Measurements from ENCODE around the gene FAM240A.

The FAM240A gene

GRCh38 chr3:46634856-46635255 lies 22.5 kb downstream of the FAM240A start:
- no peak for TF ChIP-seq CTCF (IDR thresholded peaks at IDR 0.05; ENCODE audit: extremely low read depth, insufficient read depth, missing control alignments)

GRCh38 chr3:46639221-46639620 lies 26.9 kb downstream of the FAM240A start:
- TF ChIP-seq CTCF (IDR thresholded peaks at IDR 0.05; ENCODE audit: extremely low read depth, insufficient read depth, missing control alignments), result no peak
- in situ Hi-C loops (cut with MboI; ENCODE audit: low pct_unique_long_range_greater_than_20kb, low sequenced_read_pairs, unreplicated experiment), result loop anchor here (10.0 kb wide), 1 partner anchor 154 kb away; no protein-coding TSS in a partner anchor
- DNase-seq (ENCODE audit: low spot score), result no peak

More at GRCh38 chr3:46634856-46635255, 22.5 kb downstream of the FAM240A start:
- DNase-seq (ENCODE audit: low spot score), result no peak
- in situ Hi-C loops (cut with MboI; ENCODE audit: low pct_unique_long_range_greater_than_20kb, low sequenced_read_pairs, unreplicated experiment), result loop anchor here (10.0 kb wide), 1 partner anchor 150 kb away; no protein-coding TSS in a partner anchor

GRCh38 chr3:46640927-46641326 lies 28.6 kb downstream of the FAM240A start:
- no peak for TF ChIP-seq CTCF (IDR thresholded peaks at IDR 0.05; ENCODE audit: extremely low read depth, insufficient read depth, missing control alignments)
- in situ Hi-C loops (cut with MboI; ENCODE audit: low pct_unique_long_range_greater_than_20kb, low sequenced_read_pairs, unreplicated experiment), result no loop called here

GRCh38 chr3:46642971-46643370 lies 30.6 kb downstream of the FAM240A start:
- DNase-seq (ENCODE audit: low spot score), result no peak

More at GRCh38 chr3:46640927-46641326, 28.6 kb downstream of the FAM240A start:
- no peak for DNase-seq (ENCODE audit: low spot score)

GRCh38 chr3:46643701-46644100 lies 31.4 kb downstream of the FAM240A start:
- in situ Hi-C loops (cut with MboI; ENCODE audit: low pct_unique_long_range_greater_than_20kb, low sequenced_read_pairs, unreplicated experiment), result no loop called here
- TF ChIP-seq CTCF (IDR thresholded peaks at IDR 0.05; ENCODE audit: extremely low read depth, insufficient read depth, missing control alignments), result no peak
- DNase-seq (ENCODE audit: low spot score), result no peak

More at GRCh38 chr3:46642971-46643370, 30.6 kb downstream of the FAM240A start:
- TF ChIP-seq CTCF (IDR thresholded peaks at IDR 0.05; ENCODE audit: extremely low read depth, insufficient read depth, missing control alignments), result no peak
- in situ Hi-C loops (cut with MboI; ENCODE audit: low pct_unique_long_range_greater_than_20kb, low sequenced_read_pairs, unreplicated experiment), result no loop called here

- in situ Hi-C loops (cut with MboI; ENCODE audit: low pct_unique_long_range_greater_than_20kb, low sequenced_read_pairs, unreplicated experiment), result no loop called here
- TF ChIP-seq CTCF (IDR thresholded peaks at IDR 0.05; ENCODE audit: extremely low read depth, insufficient read depth, missing control alignments), result no peak
- no peak for DNase-seq (ENCODE audit: low spot score)
Measured at GRCh38 chr3:46646700-46647099, 34.4 kb downstream of the FAM240A start.

GRCh38 chr3:46648096-46648495 lies 35.8 kb downstream of the FAM240A start:
- no peak for TF ChIP-seq CTCF (IDR thresholded peaks at IDR 0.05; ENCODE audit: extremely low read depth, insufficient read depth, missing control alignments)
- in situ Hi-C loops (cut with MboI; ENCODE audit: low pct_unique_long_range_greater_than_20kb, low sequenced_read_pairs, unreplicated experiment), result no loop called here
- no peak for DNase-seq (ENCODE audit: low spot score)
